ENCODE results near the gene DDX27.

GRCh38 chr20:49187851-49188641, 31.2 kb upstream of the DDX27 start, which contains the start of gene STAU1:
- TF ChIP-seq POLR2AphosphoS5 (IDR thresholded peaks at IDR 0.05; ENCODE audit: low read depth, low read length) (0 out of 2 replicates have a peak, but pooled peaks have one; percentile 44), TAF1 (IDR thresholded peaks at IDR 0.05; ENCODE audit: low read depth, low read length) (peak; percentile 54; the same call in 1 of the 2 replicates), POLR2A (IDR thresholded peaks at IDR 0.05; ENCODE audit: low read depth, low read length) (0 out of 2 replicates have a peak, but pooled peaks have one; percentile 26), PAX5 (IDR thresholded peaks at IDR 0.05; ENCODE audit: insufficient read depth, low read length, severe bottlenecking) (peak; percentile 8), SPI1 (IDR thresholded peaks at IDR 0.05; ENCODE audit: low read depth, low read length) (no peak), POU2F2 (IDR thresholded peaks at IDR 0.05; ENCODE audit: low read depth, low read length) (no peak)

Data from GM12891 (cell line).